CD4-positive, alpha-beta T cell (primary cell): ENCODE data around the gene PGM5. TPM values are rescaled to one million over a fixed set of nuclear protein-coding genes. Genes with fewer than 3 reads are reported as not detected.
"Not testable (repeated sequence)": the region's sequence is repeated elsewhere in the genome, so short reads cannot be mapped to it uniquely, and the experiment has no call there.

Experiments used
- ATAC-seq: fragments of 200-7000 bp; cut with Tn5 transposase; one replicate; pipeline ENCODE4 v1.10.0; 2022; ENCODE audit warnings: mild to moderate bottlenecking; ENCODE audit not compliant: poor library complexity
- CTCF ChIA-PET: fragments of 350-600 bp; sonication (Branson Sonifier 250); formaldehyde crosslinking; loops from one replicate; lab custom pipeline; 2021; ENCODE audit warnings: antibody characterized with exemption, inconsistent platforms; lab: Charles Lee
- POLR2A ChIA-PET: fragments of 350-600 bp; sonication (Branson Sonifier 250); formaldehyde crosslinking; loops from one replicate; lab custom pipeline; 2021; ENCODE audit warnings: antibody characterized with exemption, inconsistent platforms; lab: Charles Lee
- DNase-seq, 14 experiments: peaks; one replicate each; pipeline ENCODE4 v3.0.0-alpha.2; 2013 to 2020; ENCODE audit warnings: mixed read lengths in 2 of 14
- H3K27ac ChIP-seq, 2 donors: one replicate each; pipeline versions ENCODE4 v1.5.1 to v1.7.0; 2013; ENCODE audit warnings: low read length in 2 of 2, low read depth in 1 of 2, mild to moderate bottlenecking in 1 of 2
- H3K27me3 ChIP-seq, 2 experiments: 1 replicate in 1 of 2; 2 replicates in 1 of 2; pipeline versions ENCODE4 v1.6.1 to v1.7.0; 2013; ENCODE audit warnings: low read length in 2 of 2, control low read depth in 1 of 2, mild to moderate bottlenecking in 1 of 2, moderate library complexity in 1 of 2; ENCODE audit not compliant: insufficient read depth in 2 of 2, control insufficient read depth in 1 of 2
- H3K36me3 ChIP-seq: one replicate; pipeline ENCODE4 v1.6.1; 2013; ENCODE audit warnings: low read length, control low read depth; ENCODE audit not compliant: insufficient read depth
- H3K4me1 ChIP-seq: one replicate; pipeline ENCODE4 v1.6.1; 2013; ENCODE audit warnings: low read length, control low read depth; ENCODE audit not compliant: insufficient read depth
- H3K4me3 ChIP-seq: one replicate; pipeline ENCODE4 v1.5.1; 2013; ENCODE audit warnings: mild to moderate bottlenecking, low read length, moderate library complexity
- H3K9me3 ChIP-seq, 2 experiments: 1 replicate in 1 of 2; 2 replicates in 1 of 2; pipeline versions ENCODE4 v1.6.1 to v1.7.0; 2013; ENCODE audit warnings: low read length in 2 of 2, mild to moderate bottlenecking in 2 of 2, control low read depth in 1 of 2, moderate library complexity in 1 of 2; ENCODE audit not compliant: control insufficient read depth in 1 of 2, insufficient read depth in 1 of 2
- H3K27ac Mint-ChIP-seq: one replicate; pipeline ENCODE4 v1.8.0; 2020; ENCODE audit warnings: mixed read lengths
- H3K27me3 Mint-ChIP-seq: one replicate; pipeline ENCODE4 v1.8.0; 2021; ENCODE audit warnings: mixed read lengths
- H3K36me3 Mint-ChIP-seq: one replicate; pipeline ENCODE4 v1.8.0; 2021; ENCODE audit warnings: low read depth, mixed read lengths
- H3K4me1 Mint-ChIP-seq: one replicate; pipeline ENCODE4 v1.8.0; 2021; ENCODE audit warnings: low read depth, mixed read lengths
- H3K4me3 Mint-ChIP-seq: one replicate; pipeline ENCODE4 v1.8.0; 2020; ENCODE audit warnings: mild to moderate bottlenecking, mixed read lengths
- H3K9me3 Mint-ChIP-seq: one replicate; pipeline ENCODE4 v1.8.0; 2020; ENCODE audit warnings: mixed read lengths
- intact Hi-C, 2 experiments: fragments of 100-400 bp; cut with DNase I in 1 of 2; cut with micrococcal nuclease in 1 of 2; formaldehyde crosslinking; loops; one replicate each; pipeline versions ENCODE4 v1.15.1 to v1.9.0; 2023 to 2025; cut with DNase I, micrococcal nuclease
- total RNA-seq, 174 experiments: library from RNA in 2 of 174; stranded (reverse) in 2 of 174; gene quantifications; one replicate each; pipeline ENCODE4 v1.2.3 and lab custom pipeline; 2021 to 2026

Gene PGM5
- total RNA-seq, 2 experiments from 2014 or later: not detected

DNA sequence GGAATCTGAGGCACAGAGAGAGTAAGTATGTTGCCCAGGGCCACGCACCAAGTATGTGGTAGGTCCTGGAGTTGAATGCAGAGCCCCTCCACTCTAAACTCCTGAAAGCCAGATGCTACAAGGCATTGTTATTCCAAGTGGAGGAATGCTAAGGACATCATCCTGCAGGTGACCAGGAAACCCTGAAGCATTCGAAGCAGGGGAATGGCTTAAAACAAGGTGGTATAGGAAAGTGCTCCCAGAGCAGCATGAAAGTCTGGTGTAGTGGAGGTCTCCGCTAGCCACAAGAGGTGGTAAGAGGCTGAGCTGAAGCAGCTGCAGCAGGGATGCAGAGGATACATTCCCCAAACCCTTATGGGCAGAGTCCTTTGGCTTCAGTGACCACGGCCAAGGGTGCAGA lies 27.3 kb upstream of the PGM5 start:
- H3K27me3 ChIP-seq, H3K9me3 ChIP-seq, CTCF ChIA-PET, H3K36me3 ChIP-seq, intact Hi-C loops, ATAC-seq, H3K4me3 Mint-ChIP-seq, DNase-seq, H3K9me3 Mint-ChIP-seq, H3K27ac Mint-ChIP-seq, H3K27ac ChIP-seq, H3K4me3 ChIP-seq, H3K36me3 Mint-ChIP-seq, H3K27me3 Mint-ChIP-seq, H3K4me1 ChIP-seq, H3K4me1 Mint-ChIP-seq, POLR2A ChIA-PET: not testable (repeated sequence)

DNA sequence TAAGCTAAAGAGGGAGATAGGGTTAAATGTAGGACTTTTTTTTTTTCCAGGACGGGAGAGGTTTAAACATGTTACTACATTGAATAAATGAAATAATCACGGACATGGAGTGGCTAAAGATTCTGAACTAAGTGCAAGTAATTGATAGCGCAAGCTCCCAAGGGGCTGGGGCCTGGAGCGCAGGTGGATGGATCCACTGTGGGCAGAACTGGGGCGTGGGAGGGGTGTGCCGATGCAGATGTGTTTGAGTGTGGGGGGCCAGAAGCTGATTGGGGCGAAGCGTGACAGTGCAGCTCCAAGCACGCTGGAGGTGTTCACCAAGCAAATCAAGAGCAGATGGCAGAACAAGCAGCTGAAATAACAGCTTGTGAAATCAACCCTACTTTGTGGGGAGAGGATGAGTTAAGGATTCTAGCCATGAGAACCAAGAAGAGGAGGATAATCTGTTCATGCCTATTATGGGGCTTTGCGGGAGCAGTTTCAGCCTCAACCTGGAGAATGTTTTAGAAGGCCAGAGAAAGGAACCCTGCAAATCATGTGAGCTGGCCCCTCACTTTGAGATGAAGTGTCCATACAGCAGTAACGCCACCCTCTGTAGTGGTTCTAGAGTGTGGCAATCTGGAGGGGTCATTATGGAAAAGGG lies 25.8 kb upstream of the PGM5 start:
- H3K27ac Mint-ChIP-seq, POLR2A ChIA-PET, H3K4me3 ChIP-seq, CTCF ChIA-PET, H3K4me1 Mint-ChIP-seq, H3K9me3 Mint-ChIP-seq, H3K4me3 Mint-ChIP-seq, DNase-seq, ATAC-seq, intact Hi-C loops, H3K36me3 ChIP-seq, H3K9me3 ChIP-seq, H3K27me3 Mint-ChIP-seq, H3K4me1 ChIP-seq, H3K27me3 ChIP-seq, H3K36me3 Mint-ChIP-seq, H3K27ac ChIP-seq: not testable (repeated sequence)

DNA sequence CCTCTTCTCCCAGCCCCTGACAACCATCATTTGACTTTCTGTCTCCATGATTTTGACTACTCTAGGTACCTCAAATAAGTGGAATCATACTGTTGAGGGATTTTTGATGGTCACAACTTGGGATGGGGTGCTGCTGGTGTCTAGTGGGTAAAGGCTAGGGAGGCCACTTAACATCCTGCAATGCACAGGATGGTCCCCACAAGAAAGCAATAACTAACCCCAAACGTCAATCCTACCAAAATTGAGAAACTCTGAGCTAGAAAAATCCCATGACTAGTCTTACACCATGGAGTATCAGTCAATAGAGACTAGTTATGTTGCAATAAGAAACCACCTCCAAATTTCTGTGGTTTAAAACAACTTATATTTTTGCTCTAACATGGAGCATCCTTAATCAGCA lies 24.3 kb upstream of the PGM5 start:
- H3K9me3 ChIP-seq, H3K4me3 ChIP-seq, H3K27ac Mint-ChIP-seq, H3K4me1 ChIP-seq, H3K27ac ChIP-seq, ATAC-seq, intact Hi-C loops, CTCF ChIA-PET, H3K27me3 ChIP-seq, H3K36me3 Mint-ChIP-seq, H3K4me1 Mint-ChIP-seq, H3K36me3 ChIP-seq, DNase-seq, H3K27me3 Mint-ChIP-seq, H3K9me3 Mint-ChIP-seq, H3K4me3 Mint-ChIP-seq, POLR2A ChIA-PET: not testable (repeated sequence)

DNA sequence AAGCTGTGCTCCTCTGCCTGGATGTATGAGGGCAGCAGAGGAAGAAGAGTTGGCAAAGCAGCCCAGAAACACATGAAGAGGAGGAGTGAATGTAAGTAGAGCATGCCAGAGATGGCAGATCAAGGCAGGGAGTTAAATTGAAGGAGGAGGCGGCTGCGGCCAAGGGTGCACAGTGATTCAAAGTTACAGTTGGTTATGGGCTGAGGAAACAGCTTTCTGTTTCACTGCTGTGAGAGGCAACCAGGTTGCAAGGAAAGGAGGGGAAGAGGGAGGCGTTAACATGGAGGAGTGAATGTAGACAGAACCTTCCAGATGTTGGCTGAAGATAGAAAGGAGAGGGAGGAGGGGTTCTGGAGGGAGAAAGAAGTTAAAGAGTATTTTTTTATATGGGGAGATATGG lies 20.5 kb upstream of the PGM5 start:
- ATAC-seq, H3K27ac Mint-ChIP-seq, POLR2A ChIA-PET, H3K36me3 ChIP-seq, H3K4me1 ChIP-seq, H3K27me3 ChIP-seq, H3K9me3 Mint-ChIP-seq, H3K4me3 Mint-ChIP-seq, H3K27me3 Mint-ChIP-seq, H3K4me3 ChIP-seq, DNase-seq, H3K36me3 Mint-ChIP-seq, CTCF ChIA-PET, H3K9me3 ChIP-seq, intact Hi-C loops, H3K27ac ChIP-seq, H3K4me1 Mint-ChIP-seq: not testable (repeated sequence)

DNA sequence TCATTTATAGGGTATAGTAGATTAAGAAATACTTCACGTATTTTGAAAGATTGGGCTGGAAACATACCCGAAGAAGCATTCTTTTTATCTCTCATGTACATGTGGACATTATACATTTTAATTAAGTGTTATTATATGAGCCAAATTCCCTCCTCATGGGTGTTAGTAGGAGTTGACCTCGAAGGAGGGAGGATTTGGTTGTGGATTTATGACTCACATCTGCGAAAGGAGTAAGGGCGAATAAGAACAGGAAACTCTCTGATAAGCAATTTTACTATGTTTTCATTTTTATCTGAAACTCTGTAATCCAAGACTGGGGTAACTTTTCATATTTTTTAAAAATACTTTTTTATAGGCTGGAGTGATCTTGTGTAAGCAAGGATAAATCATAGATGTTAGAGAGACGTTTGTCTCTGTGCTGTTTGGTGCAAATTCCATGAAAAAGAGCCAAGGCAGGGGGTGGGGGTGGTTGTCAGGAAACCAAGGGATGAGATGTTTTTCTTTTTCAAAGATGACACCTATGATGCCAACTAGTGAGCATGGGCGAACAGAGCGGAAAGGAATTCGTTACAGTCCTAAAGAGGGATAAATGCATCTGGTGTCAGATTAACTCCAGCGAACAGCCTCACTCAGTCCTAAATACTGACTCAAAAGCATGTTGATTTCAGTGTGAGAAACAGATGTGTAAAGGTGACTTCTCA lies 19.6 kb upstream of the PGM5 start:
- CTCF ChIA-PET: not testable (repeated sequence)

DNA sequence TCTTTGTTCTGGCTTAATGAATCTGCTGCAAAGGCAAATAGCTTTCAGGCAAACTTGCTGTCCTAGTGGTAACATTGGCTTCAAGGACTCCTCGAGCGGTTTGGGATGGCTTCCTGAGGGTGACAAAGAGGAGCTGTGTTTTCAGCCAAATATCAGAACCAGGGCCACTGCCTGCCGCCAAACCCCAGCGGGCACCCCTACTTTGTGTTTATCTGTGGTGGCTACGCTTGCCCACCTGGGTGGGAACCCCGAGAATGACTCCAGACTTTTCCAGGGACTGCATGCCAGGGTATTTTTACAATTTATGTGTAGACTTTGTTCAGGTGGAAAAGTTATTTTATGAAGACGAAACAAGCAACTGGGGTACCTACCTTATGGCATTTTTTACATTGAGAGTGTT lies 18.4 kb upstream of the PGM5 start:
- H3K9me3 ChIP-seq, ATAC-seq, H3K36me3 Mint-ChIP-seq, H3K9me3 Mint-ChIP-seq, CTCF ChIA-PET, H3K27me3 ChIP-seq, H3K27me3 Mint-ChIP-seq, POLR2A ChIA-PET, H3K4me3 Mint-ChIP-seq, H3K4me1 ChIP-seq, DNase-seq, H3K27ac Mint-ChIP-seq, H3K4me1 Mint-ChIP-seq, H3K4me3 ChIP-seq, intact Hi-C loops, H3K27ac ChIP-seq, H3K36me3 ChIP-seq: not testable (repeated sequence)

More for the DNA sequence above, 19.6 kb upstream of the PGM5 start:
- H3K4me1 ChIP-seq, H3K4me1 Mint-ChIP-seq, H3K27me3 ChIP-seq, intact Hi-C loops, H3K27ac Mint-ChIP-seq, ATAC-seq, H3K27ac ChIP-seq, H3K4me3 Mint-ChIP-seq, H3K9me3 Mint-ChIP-seq, H3K9me3 ChIP-seq, POLR2A ChIA-PET, H3K36me3 Mint-ChIP-seq, H3K27me3 Mint-ChIP-seq, H3K36me3 ChIP-seq, DNase-seq, H3K4me3 ChIP-seq: not testable (repeated sequence)

DNA sequence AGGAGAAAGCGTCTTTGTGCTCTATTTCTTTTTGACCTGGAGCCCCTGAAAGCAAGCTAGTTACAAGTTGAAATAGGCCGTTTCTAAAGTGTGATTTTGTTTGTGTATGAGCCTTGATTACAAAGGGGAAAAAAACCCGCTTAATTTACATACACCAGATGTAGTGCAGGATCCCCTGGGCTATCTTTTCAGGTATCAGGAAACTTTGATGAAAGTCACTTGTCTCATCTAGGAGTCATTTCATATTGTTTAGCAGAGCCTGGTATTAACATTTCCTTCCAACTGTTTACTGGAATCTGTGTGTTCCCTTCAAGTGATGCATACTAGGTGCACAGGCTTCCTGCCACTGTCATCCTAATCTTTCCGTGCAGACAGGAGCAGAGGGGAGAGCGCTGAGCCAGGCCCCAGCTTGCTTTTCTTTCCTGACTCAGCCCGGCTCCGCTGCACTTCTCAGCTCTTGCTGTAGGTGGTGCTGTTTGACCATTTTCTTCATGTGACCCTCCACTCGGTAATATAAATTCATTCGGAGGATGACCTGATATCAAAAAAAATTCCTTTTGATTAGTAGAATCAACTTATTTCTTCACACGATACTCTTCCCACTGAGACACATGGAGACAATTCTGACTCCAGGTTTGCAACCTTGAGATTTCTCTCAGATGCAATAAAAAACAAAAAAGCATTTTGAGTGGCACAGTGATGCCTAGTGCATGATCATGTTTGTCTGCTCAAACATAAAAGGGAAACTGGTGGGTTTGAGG lies 14.0 kb upstream of the PGM5 start:
- CTCF ChIA-PET, H3K4me3 ChIP-seq, intact Hi-C loops, POLR2A ChIA-PET, H3K4me1 ChIP-seq, H3K27ac Mint-ChIP-seq, H3K36me3 Mint-ChIP-seq, H3K4me3 Mint-ChIP-seq, H3K4me1 Mint-ChIP-seq, H3K27ac ChIP-seq, DNase-seq, H3K9me3 ChIP-seq, H3K9me3 Mint-ChIP-seq, H3K36me3 ChIP-seq, H3K27me3 Mint-ChIP-seq, H3K27me3 ChIP-seq: not testable (repeated sequence)
- ATAC-seq: peak; percentile 88
